ENCODE data around the gene P2RX3.
"Not testable (repeated sequence)": the region's sequence is repeated elsewhere in the genome, so short reads cannot be mapped to it uniquely, and the experiment has no call there.

The P2RX3 gene

DNA sequence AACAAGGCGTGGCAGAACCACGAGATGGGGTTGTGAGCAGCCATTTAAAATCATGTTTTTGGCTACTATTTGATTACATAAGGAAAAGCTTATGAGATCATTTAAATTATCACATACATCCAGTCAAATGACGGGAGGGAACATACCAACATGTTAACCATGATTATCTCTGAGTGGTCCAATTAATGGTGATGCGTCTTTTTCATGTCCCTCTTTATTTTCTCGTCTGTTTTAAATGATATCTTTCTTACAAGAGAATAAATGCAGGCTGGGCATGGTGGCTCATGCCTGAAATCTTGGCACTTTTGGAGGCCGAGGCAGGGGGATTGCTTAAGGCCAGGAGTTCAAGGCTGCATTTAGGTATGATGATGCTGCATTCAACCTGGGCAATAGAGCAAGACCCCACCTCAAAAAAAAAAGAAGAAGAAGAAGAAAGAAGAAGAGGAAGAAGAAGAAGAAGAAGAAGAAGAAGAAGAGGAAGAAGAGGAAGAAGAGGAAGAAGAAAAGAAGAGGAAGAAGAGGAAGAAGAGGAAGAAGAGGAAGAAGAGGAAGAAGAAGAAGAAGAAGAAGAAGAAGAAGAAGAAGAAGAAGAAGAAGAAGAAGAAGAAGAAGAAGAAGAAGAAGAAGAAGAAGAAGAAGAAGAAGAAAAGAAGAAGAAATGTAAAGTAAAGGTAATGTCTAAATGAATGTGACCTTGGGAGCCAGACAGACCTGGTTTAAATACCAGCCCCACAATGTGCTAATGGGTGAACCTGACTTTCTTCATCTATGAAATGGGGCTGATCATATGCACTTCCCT, 65.0 kb downstream of the P2RX3 start:
- not testable (repeated sequence) for H3K4me3 ChIP-seq (ENCODE audit: low read depth, low read length); H3K27ac ChIP-seq (ENCODE audit: low read depth, low read length); H3K27me3 ChIP-seq (ENCODE audit: control insufficient read depth, insufficient read depth, low read length); H3K9me3 ChIP-seq (ENCODE audit: control insufficient read depth, insufficient read depth, low read length); H3K9ac ChIP-seq (ENCODE audit: low read depth, low read length); H3K4me1 ChIP-seq (ENCODE audit: control insufficient read depth, insufficient read depth, low read length)
- H3K36me3 ChIP-seq (ENCODE audit: control insufficient read depth, insufficient read depth, low read length): peaks cover 14% of the 10 kb centered on the region

DNA sequence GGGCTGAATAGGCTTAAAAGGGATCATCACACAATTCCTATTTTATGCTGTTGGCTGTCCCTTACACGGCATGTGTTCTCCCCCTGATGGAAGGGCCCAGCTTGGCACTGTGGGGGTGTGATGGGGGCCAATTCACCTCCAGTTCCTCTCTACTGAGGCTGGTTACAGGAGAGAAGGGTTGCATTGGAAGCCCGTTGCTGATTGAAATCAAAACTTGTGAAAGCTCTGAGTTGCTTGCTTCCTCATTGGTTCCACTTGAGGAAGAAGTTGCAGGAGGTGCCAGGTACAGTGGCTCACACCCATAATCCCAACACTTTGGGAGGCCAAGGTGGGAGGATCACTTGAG, 65.6 kb downstream of the P2RX3 start:
- Histone ChIP-seq H3K27ac (ENCODE audit: low read depth, low read length) (no peak overlapping the region), H3K4me1 (ENCODE audit: control insufficient read depth, insufficient read depth, low read length) (no peaks in the 10 kb centered on the region), H3K36me3 (ENCODE audit: control insufficient read depth, insufficient read depth, low read length) (peaks cover 20% of the 10 kb centered on the region), H3K4me3 (ENCODE audit: low read depth, low read length) (no peak overlapping the region), H3K9ac (ENCODE audit: low read depth, low read length) (no peak overlapping the region), H3K9me3 (ENCODE audit: control insufficient read depth, insufficient read depth, low read length) (no peaks in the 10 kb centered on the region), H3K27me3 (ENCODE audit: control insufficient read depth, insufficient read depth, low read length) (no peaks in the 10 kb centered on the region)

DNA sequence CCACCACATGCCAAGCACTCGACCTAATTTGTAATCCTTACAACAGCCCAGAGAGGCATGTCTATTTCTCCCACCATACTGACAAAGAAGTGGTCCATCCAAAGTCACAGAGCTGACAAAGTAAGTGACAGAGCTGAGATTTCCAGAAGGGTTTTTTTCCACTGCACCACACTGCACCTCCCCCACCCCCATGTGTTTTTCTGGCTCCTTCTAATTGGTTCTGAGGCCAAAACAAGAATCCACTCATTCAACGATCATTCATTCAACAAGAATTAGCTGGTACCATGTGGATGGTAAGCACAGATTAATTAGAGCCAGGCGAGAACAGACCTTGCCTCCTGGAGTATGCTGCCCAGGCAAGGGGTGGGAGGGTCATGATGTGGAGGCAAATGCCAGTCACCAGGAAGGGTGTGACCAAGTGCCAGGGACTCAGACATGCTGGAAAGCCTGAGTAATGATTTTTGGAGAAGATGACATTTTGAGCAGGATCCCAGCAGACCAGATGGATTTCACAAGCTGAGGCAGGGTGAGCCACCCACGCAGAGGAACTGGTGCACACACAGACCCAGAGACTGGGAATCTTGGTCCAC, 67.2 kb downstream of the P2RX3 start:
- no peaks in the 10 kb centered on the region for H3K4me1 ChIP-seq (ENCODE audit: control insufficient read depth, insufficient read depth, low read length)
- H3K9me3 ChIP-seq (ENCODE audit: control insufficient read depth, insufficient read depth, low read length): no peaks in the 10 kb centered on the region
- no peaks in the 10 kb centered on the region for H3K27me3 ChIP-seq (ENCODE audit: control insufficient read depth, insufficient read depth, low read length)
- H3K36me3 ChIP-seq (ENCODE audit: control insufficient read depth, insufficient read depth, low read length): peaks cover 34% of the 10 kb centered on the region
- H3K4me3 ChIP-seq (ENCODE audit: low read depth, low read length): no peak overlapping the region
- no peak overlapping the region for H3K27ac ChIP-seq (ENCODE audit: low read depth, low read length)
- H3K9ac ChIP-seq (ENCODE audit: low read depth, low read length): no peak overlapping the region

DNA sequence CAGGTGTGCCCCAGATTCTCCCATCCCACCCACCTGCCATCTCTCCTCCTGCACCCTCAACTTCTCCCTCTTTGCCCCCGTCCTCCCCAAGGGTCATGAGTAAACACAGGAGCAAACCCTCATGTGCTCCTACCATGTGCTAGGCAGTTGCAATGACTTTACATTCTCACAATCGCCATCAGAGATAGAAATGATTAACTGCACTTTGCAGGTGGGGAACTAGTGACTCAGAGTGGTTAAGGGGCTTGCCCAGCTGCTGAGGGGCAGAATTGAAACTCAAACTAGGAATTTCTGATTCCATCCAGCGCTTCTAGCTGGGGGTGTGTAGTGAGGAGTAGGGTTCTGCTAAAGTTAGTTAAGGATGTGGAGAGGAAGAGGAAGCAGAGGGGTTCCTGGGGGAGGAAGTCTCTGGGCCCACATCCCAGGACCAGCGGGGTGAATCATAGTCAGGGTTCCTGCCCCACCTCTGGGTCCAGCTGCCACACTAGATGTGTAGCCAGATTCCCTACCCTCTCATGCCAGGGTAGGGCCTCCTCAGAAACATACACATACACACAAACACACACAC, 68.3 kb downstream of the P2RX3 start:
- peaks cover 42% of the 10 kb centered on the region for H3K36me3 ChIP-seq (ENCODE audit: control insufficient read depth, insufficient read depth, low read length)
- no peaks in the 10 kb centered on the region for H3K27me3 ChIP-seq (ENCODE audit: control insufficient read depth, insufficient read depth, low read length)
- H3K4me3 ChIP-seq (ENCODE audit: low read depth, low read length): no peak overlapping the region
- no peak overlapping the region for H3K27ac ChIP-seq (ENCODE audit: low read depth, low read length)
- no peaks in the 10 kb centered on the region for H3K4me1 ChIP-seq (ENCODE audit: control insufficient read depth, insufficient read depth, low read length)
- no peak overlapping the region for H3K9ac ChIP-seq (ENCODE audit: low read depth, low read length)
- H3K9me3 ChIP-seq (ENCODE audit: control insufficient read depth, insufficient read depth, low read length): no peaks in the 10 kb centered on the region

DNA sequence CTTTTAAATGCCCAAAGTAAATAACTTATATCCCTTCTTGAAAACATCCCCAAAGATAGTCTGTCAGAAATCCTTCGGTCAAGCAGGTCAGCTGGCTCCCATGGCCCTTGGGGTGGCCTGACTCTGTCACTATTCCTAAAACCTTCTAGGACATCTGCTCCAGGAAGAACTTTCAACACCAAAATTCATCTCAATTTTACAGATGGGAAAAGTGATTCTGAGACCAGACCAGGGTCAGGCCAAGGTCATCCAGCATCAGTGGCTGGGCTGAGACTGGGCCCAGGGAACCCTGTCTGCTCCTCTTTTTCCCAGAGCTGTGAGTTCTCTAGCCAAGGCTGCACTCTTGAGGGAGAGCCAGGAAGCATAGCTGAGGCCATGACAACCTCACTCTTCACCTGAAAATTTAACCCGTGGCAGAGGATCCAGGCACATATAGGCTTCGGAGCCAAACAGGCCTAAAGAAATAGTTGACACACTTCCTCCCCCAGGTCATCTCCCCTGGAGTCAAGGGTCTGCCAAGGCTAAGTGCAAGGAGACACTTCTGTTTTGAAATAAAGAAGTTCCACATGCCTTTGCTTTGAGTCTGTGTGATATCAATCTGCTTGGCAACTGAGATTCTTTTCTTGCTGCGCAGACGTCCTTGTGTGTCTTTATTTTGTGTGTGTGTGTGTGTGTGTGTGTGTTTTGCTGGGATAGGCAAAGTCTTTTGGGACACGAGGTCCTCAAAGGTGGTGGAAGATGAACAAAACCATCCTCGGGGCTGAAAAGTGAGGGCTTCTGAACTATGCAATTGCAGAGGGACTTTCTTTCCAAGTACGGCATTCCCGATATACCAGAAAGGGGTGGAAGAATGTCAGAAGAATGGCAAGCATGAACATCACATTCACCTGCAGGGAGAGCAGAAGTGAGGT, 69.1 kb downstream of the P2RX3 start:
- Histone ChIP-seq H3K4me1 (ENCODE audit: control insufficient read depth, insufficient read depth, low read length) (no peaks in the 10 kb centered on the region), H3K36me3 (ENCODE audit: control insufficient read depth, insufficient read depth, low read length) (peaks cover 45% of the 10 kb centered on the region), H3K27me3 (ENCODE audit: control insufficient read depth, insufficient read depth, low read length) (no peaks in the 10 kb centered on the region), H3K9me3 (ENCODE audit: control insufficient read depth, insufficient read depth, low read length) (no peaks in the 10 kb centered on the region), H3K9ac (ENCODE audit: low read depth, low read length) (no peak overlapping the region), H3K4me3 (ENCODE audit: low read depth, low read length) (no peak overlapping the region), H3K27ac (ENCODE audit: low read depth, low read length) (no peak overlapping the region)

DNA sequence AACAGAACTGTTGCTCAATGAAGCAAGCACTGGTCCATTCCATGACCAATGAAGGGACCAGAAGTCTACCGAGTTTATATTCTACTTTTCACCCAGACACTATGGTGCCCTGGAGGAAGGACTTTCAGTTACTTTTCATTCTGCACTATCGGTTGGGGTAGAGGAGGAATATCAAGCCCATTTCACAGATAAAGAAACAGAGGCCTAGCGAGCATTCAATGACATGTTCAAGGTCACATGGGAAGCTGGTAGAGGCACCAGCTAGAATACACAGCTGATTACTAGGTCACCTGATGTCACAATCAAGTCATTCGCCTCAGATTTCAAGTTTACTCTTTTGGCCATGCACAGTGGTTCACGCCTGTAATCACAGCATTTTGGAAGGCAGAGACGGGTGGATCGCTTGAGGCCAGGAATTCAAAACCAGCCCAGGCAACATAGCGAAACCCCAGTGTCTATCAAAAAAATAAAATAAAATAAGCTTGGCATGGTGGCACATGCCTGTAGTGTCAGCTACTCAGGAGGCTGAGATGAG, 69.9 kb downstream of the P2RX3 start:
- Histone ChIP-seq H3K9ac (ENCODE audit: low read depth, low read length) (no peak overlapping the region), H3K36me3 (ENCODE audit: control insufficient read depth, insufficient read depth, low read length) (peaks cover 46% of the 10 kb centered on the region), H3K27ac (ENCODE audit: low read depth, low read length) (no peak overlapping the region)

DNA sequence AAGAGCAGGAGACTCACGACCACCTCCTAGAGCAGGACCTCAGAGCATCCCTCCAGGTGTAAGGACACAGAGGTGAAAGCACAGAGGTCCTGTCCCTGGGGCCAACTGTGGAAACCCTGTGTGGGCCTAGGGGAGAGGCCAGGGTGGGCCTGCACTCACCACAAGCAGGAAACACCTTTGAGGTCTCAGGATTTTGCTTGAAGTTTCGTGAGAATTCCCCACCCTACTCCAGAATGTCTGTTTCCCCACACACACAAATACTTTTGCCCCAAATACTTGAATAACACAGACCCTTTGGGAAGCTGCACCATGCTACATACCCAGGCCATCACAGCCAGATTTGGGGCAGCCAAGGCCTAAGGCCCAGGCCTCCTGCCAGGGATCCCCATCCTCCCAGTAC, 70.6 kb downstream of the P2RX3 start:
- peaks cover 54% of the 10 kb centered on the region for H3K36me3 ChIP-seq (ENCODE audit: control insufficient read depth, insufficient read depth, low read length)

More for the DNA sequence above, 69.9 kb downstream of the P2RX3 start:
- Histone ChIP-seq H3K4me1 (ENCODE audit: control insufficient read depth, insufficient read depth, low read length) (no peaks in the 10 kb centered on the region), H3K27me3 (ENCODE audit: control insufficient read depth, insufficient read depth, low read length) (no peaks in the 10 kb centered on the region), H3K9me3 (ENCODE audit: control insufficient read depth, insufficient read depth, low read length) (no peaks in the 10 kb centered on the region), H3K4me3 (ENCODE audit: low read depth, low read length) (no peak overlapping the region)

DNA sequence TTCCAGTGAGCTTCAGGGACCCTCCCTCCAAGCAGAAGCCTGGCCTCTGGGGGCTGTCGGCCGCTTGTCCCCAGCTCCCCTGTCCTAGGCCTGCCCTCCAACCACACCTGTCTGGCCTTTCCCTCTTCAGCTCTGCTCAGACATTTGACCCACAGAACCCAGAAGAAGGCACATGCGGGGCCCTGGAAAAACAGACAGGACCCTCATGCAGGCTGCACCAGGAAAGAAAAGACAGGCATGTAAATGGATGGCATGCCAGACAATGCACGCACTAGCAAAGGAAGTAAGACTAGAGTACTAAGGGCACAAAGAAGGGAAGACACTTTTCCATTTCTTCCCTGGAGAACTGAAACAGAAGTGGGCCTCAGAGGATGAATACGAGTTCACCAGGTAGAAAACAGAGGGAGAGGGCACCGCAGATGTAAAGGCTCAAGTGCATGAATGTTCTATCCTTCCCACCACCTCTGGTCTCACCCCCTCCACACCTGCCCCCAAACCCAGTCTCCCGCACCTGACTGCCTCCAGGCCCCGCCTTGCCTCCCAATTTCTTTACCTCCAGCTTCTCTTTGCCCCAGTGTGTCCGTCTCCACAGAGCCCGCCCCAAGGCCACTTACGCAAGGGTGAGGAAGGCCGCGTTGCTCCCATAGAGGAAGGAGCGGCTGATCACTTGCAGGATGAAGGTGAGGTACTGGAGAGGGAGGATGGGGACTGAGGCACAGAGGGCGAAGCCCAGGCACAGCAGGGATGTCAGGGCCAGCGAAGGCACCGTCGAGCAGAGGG, 71.4 kb downstream of the P2RX3 start:
- Histone ChIP-seq H3K9ac (ENCODE audit: low read depth, low read length) (no peak overlapping the region), H3K27ac (ENCODE audit: low read depth, low read length) (no peak overlapping the region), H3K9me3 (ENCODE audit: control insufficient read depth, insufficient read depth, low read length) (no peaks in the 10 kb centered on the region), H3K4me3 (ENCODE audit: low read depth, low read length) (no peak overlapping the region), H3K27me3 (ENCODE audit: control insufficient read depth, insufficient read depth, low read length) (no peaks in the 10 kb centered on the region), H3K4me1 (ENCODE audit: control insufficient read depth, insufficient read depth, low read length) (no peaks in the 10 kb centered on the region), H3K36me3 (ENCODE audit: control insufficient read depth, insufficient read depth, low read length) (peaks cover 62% of the 10 kb centered on the region)

More for the DNA sequence above, 70.6 kb downstream of the P2RX3 start:
- no peaks in the 10 kb centered on the region for H3K4me1 ChIP-seq (ENCODE audit: control insufficient read depth, insufficient read depth, low read length)
- H3K27ac ChIP-seq (ENCODE audit: low read depth, low read length): no peak overlapping the region
- H3K27me3 ChIP-seq (ENCODE audit: control insufficient read depth, insufficient read depth, low read length): no peaks in the 10 kb centered on the region
- no peak overlapping the region for H3K4me3 ChIP-seq (ENCODE audit: low read depth, low read length)
- H3K9ac ChIP-seq (ENCODE audit: low read depth, low read length): no peak overlapping the region
- no peaks in the 10 kb centered on the region for H3K9me3 ChIP-seq (ENCODE audit: control insufficient read depth, insufficient read depth, low read length)

DNA sequence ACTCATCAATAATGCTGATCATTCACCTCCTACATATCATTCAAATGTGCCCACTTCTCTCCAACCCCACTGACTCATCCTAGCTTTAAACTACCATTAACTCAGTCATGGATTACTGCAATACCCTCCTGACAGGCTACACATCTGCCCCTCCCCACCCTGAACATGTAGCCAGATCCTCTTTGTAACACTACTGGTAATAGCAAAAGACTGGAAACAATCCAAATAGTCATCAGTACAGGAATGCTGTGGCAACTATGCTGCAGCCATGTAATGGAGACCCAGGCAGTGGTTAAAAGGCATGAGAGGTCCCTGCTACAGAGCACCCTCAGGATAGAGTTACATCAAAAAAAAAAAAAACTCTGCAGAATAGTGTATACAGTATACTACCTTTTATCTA, 72.1 kb downstream of the P2RX3 start:
- no peaks in the 10 kb centered on the region for H3K9me3 ChIP-seq (ENCODE audit: control insufficient read depth, insufficient read depth, low read length)
- no peak overlapping the region for H3K9ac ChIP-seq (ENCODE audit: low read depth, low read length)
- no peak overlapping the region for H3K4me3 ChIP-seq (ENCODE audit: low read depth, low read length)
- H3K27me3 ChIP-seq (ENCODE audit: control insufficient read depth, insufficient read depth, low read length): no peaks in the 10 kb centered on the region
- H3K36me3 ChIP-seq (ENCODE audit: control insufficient read depth, insufficient read depth, low read length): peaks cover 69% of the 10 kb centered on the region
- H3K4me1 ChIP-seq (ENCODE audit: control insufficient read depth, insufficient read depth, low read length): no peaks in the 10 kb centered on the region
- H3K27ac ChIP-seq (ENCODE audit: low read depth, low read length): no peak overlapping the region

DNA sequence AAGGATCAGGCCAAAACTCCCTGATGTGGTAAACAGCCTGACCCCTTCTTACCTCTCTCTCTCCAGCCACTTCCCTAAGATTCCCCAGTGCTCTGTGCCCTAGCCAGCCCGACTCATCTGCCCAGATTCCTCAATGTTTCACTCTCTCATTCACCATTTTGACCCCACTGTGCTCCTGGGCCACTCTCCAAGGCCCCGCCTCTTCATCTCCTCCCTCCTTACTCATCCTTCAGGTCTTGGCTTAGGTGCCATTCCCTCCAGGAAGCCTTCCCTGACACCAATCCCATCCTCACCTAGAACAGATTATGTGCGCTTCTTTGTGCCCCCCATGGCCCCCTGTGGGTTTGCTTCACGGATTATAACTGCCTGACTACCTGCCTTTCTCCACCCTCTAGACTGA, 75.5 kb downstream of the P2RX3 start:
- no peaks in the 10 kb centered on the region for H3K9me3 ChIP-seq (ENCODE audit: control insufficient read depth, insufficient read depth, low read length)
- no peaks in the 10 kb centered on the region for H3K27me3 ChIP-seq (ENCODE audit: control insufficient read depth, insufficient read depth, low read length)
- no peak overlapping the region for H3K9ac ChIP-seq (ENCODE audit: low read depth, low read length)
- no peaks in the 10 kb centered on the region for H3K4me1 ChIP-seq (ENCODE audit: control insufficient read depth, insufficient read depth, low read length)
- H3K36me3 ChIP-seq (ENCODE audit: control insufficient read depth, insufficient read depth, low read length): peaks cover 83% of the 10 kb centered on the region
- H3K27ac ChIP-seq (ENCODE audit: low read depth, low read length): no peak overlapping the region
- H3K4me3 ChIP-seq (ENCODE audit: low read depth, low read length): no peak overlapping the region
